ENCODE data around the gene BACH2.

DNA sequence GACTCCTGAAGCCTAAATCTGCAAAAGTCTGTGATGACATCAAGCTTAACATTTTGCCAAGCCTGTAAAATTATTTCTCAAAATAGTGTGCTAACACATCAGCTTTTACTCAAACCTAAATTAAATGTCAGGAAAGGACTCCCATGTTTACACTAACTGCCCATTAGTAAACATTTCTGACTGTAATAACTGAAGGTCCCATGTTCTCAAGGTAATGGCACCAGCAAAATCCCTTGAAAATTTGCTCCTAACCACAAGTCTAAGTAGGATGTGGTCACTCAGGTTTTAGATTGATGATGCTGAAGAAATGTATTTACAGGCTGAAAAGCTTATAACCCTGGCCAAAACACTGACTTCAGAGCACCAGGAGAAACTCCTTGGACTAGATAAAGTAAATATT is 33.0 kb downstream of the BACH2 start:
- TF ChIP-seq, protein P1, sequence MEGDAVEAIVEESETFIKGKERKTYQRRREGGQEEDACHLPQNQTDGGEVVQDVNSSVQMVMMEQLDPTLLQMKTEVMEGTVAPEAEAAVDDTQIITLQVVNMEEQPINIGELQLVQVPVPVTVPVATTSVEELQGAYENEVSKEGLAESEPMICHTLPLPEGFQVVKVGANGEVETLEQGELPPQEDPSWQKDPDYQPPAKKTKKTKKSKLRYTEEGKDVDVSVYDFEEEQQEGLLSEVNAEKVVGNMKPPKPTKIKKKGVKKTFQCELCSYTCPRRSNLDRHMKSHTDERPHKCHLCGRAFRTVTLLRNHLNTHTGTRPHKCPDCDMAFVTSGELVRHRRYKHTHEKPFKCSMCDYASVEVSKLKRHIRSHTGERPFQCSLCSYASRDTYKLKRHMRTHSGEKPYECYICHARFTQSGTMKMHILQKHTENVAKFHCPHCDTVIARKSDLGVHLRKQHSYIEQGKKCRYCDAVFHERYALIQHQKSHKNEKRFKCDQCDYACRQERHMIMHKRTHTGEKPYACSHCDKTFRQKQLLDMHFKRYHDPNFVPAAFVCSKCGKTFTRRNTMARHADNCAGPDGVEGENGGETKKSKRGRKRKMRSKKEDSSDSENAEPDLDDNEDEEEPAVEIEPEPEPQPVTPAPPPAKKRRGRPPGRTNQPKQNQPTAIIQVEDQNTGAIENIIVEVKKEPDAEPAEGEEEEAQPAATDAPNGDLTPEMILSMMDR (conservative IDR thresholded peaks at IDR 0.05): no peak
- TF ChIP-seq ZFX (IDR thresholded peaks at IDR 0.05): no peak

Measured in C4-2B (cell line).